Ectodermal cell (in vitro differentiated cells): ENCODE results near the gene TPM2.

Source experiments
- H3K27ac ChIP-seq: 2 replicates; pipeline ENCODE4 v1.7.0; 2013; ENCODE audit warnings: mild to moderate bottlenecking, low read depth, low read length; ENCODE audit not compliant: insufficient read depth, poor library complexity, severe bottlenecking
- H3K27me3 ChIP-seq: 2 replicates; pipeline ENCODE4 v1.7.0; 2013; ENCODE audit warnings: mild to moderate bottlenecking, low read length; ENCODE audit not compliant: insufficient read depth, control insufficient read depth, poor library complexity, severe bottlenecking
- H3K36me3 ChIP-seq: one replicate; pipeline ENCODE4 v1.7.0; 2013; ENCODE audit warnings: low read length; ENCODE audit not compliant: control insufficient read depth, insufficient read depth
- H3K4me1 ChIP-seq: one replicate; pipeline ENCODE4 v1.7.0; 2013; ENCODE audit warnings: low read length; ENCODE audit not compliant: control insufficient read depth, insufficient read depth
- H3K4me3 ChIP-seq: 2 replicates; pipeline ENCODE4 v1.7.0; 2013; ENCODE audit warnings: low read depth, low read length, control low read depth; ENCODE audit not compliant: insufficient read depth
- H3K9me3 ChIP-seq: 2 replicates; pipeline ENCODE4 v1.7.0; 2013; ENCODE audit warnings: mild to moderate bottlenecking, low read length, moderate library complexity; ENCODE audit not compliant: control insufficient read depth
- WGBS, 2 experiments: methylation state at CpG; one replicate each; pipeline ENCODE4 v1.1.7; 2013; ENCODE audit warnings: missing lambda C conversion rate in 2 of 2; 5-methylcytosine and 5-hydroxymethylcytosine counted together

TPM2 gene

GRCh38 chr9:35686222-35687203 lies 3.2 kb downstream of the TPM2 start:
- no peak overlapping the region for H3K4me3 ChIP-seq
- 89 to 93% methylated on average over 10 to 11 of the region's 11 CpGs for WGBS, 2 experiments
- peaks cover 19% of the 10 kb centered on the region for H3K4me1 ChIP-seq
- peaks cover 23% of the 10 kb centered on the region for H3K36me3 ChIP-seq
- H3K9me3 ChIP-seq = no peaks in the 10 kb centered on the region
- no peak overlapping the region for H3K27ac ChIP-seq
- no peaks in the 10 kb centered on the region for H3K27me3 ChIP-seq

GRCh38 chr9:35685506-35685905 lies 4.2 kb downstream of the TPM2 start:
- Histone ChIP-seq H3K9me3 (no peaks in the 10 kb centered on the region), H3K27me3 (no peaks in the 10 kb centered on the region), H3K36me3 (peaks cover 23% of the 10 kb centered on the region), H3K4me1 (peaks cover 19% of the 10 kb centered on the region), H3K4me3 (no peak overlapping the region), H3K27ac (no peak overlapping the region)
- WGBS, 2 experiments = 95 to 96% methylated on average over 13 of the region's 13 CpGs

- Histone ChIP-seq H3K4me1 (peaks cover 22% of the 10 kb centered on the region), H3K9me3 (no peaks in the 10 kb centered on the region), H3K4me3 (no peak overlapping the region), H3K27ac (no peak overlapping the region), H3K27me3 (no peaks in the 10 kb centered on the region), H3K36me3 (peaks cover 23% of the 10 kb centered on the region)
- 94 to 95% methylated on average over 10 of the region's 10 CpGs for WGBS, 2 experiments
Measured at GRCh38 chr9:35684921-35685320, 4.8 kb downstream of the TPM2 start.

- Histone ChIP-seq H3K4me3 (no peak overlapping the region), H3K36me3 (peaks cover 23% of the 10 kb centered on the region), H3K27ac (no peak overlapping the region), H3K4me1 (peaks cover 19% of the 10 kb centered on the region), H3K27me3 (no peaks in the 10 kb centered on the region), H3K9me3 (no peaks in the 10 kb centered on the region)
- 85 to 95% methylated on average over 2 of the region's 2 CpGs for WGBS, 2 experiments
Measured at GRCh38 chr9:35683323-35683722, 6.4 kb downstream of the TPM2 start.

- Histone ChIP-seq H3K4me1 (peaks cover 15% of the 10 kb centered on the region), H3K27ac (no peak overlapping the region), H3K36me3 (peaks cover 23% of the 10 kb centered on the region), H3K9me3 (no peaks in the 10 kb centered on the region), H3K27me3 (no peaks in the 10 kb centered on the region), H3K4me3 (no peak overlapping the region)
- WGBS, 2 experiments = 94% methylated on average over 10 of the region's 10 CpGs
Measured at GRCh38 chr9:35682520-35683315, 7.0 kb downstream of the TPM2 start.

- H3K4me1 ChIP-seq = peaks cover 10% of the 10 kb centered on the region
- WGBS, 2 experiments = 92 to 93% methylated on average over 6 of the region's 6 CpGs
- peaks cover 23% of the 10 kb centered on the region for H3K36me3 ChIP-seq
- no peaks in the 10 kb centered on the region for H3K9me3 ChIP-seq
- H3K4me3 ChIP-seq = no peak overlapping the region
- no peak overlapping the region for H3K27ac ChIP-seq
- H3K27me3 ChIP-seq = no peaks in the 10 kb centered on the region
Measured at GRCh38 chr9:35682051-35682450, 7.7 kb downstream of the TPM2 start.

- no peak overlapping the region for H3K4me3 ChIP-seq
- H3K36me3 ChIP-seq = peaks cover 23% of the 10 kb centered on the region
- H3K27me3 ChIP-seq = no peaks in the 10 kb centered on the region
- peaks cover 6% of the 10 kb centered on the region for H3K4me1 ChIP-seq
- no peak overlapping the region for H3K27ac ChIP-seq
- no peaks in the 10 kb centered on the region for H3K9me3 ChIP-seq
- 80 to 82% methylated on average over 3 of the region's 3 CpGs for WGBS, 2 experiments
Measured at GRCh38 chr9:35681341-35682002, 8.3 kb downstream of the TPM2 start.

GRCh38 chr9:35680331-35681105 lies 9.2 kb downstream of the TPM2 start:
- no peak overlapping the region for H3K27ac ChIP-seq

GRCh38 chr9:35679766-35680330 lies 9.9 kb downstream of the TPM2 start:
- 87 to 89% methylated on average over 8 of the region's 8 CpGs for WGBS, 2 experiments
- H3K4me3 ChIP-seq = no peak overlapping the region
- peaks cover 6% of the 10 kb centered on the region for H3K4me1 ChIP-seq
- peaks cover 21% of the 10 kb centered on the region for H3K36me3 ChIP-seq
- no peak overlapping the region for H3K27ac ChIP-seq
- no peaks in the 10 kb centered on the region for H3K9me3 ChIP-seq
- H3K27me3 ChIP-seq = no peaks in the 10 kb centered on the region

More at GRCh38 chr9:35680331-35681105, 9.2 kb downstream of the TPM2 start:
- 51 to 53% methylated on average over 15 of the region's 15 CpGs for WGBS, 2 experiments
- no peaks in the 10 kb centered on the region for H3K27me3 ChIP-seq
- no peak overlapping the region for H3K4me3 ChIP-seq
- no peaks in the 10 kb centered on the region for H3K9me3 ChIP-seq
- peaks cover 6% of the 10 kb centered on the region for H3K4me1 ChIP-seq
- peaks cover 23% of the 10 kb centered on the region for H3K36me3 ChIP-seq
